GM21367 (cell line): ENCODE results near the gene ENTPD2.
"Not testable (repeated sequence)": the region's sequence is repeated elsewhere in the genome, so short reads cannot be mapped to it uniquely, and the experiment has no call there.

Source experiments
- ATAC-seq: cut with Tn5 transposase; IDR thresholded peaks from one replicate; pipeline ENCODE4 v1.9.1; 2021; ENCODE audit not compliant: unreplicated experiment

Gene ENTPD2

GRCh38 chr9:137004285-137004684 lies 49.6 kb downstream of the ENTPD2 start:
- ATAC-seq: not testable (repeated sequence)

GRCh38 chr9:137002646-137003041 lies 51.2 kb downstream of the ENTPD2 start:
- ATAC-seq: no peak

- ATAC-seq: no peak
Observed at GRCh38 chr9:137001857-137002645, 51.8 kb downstream of the ENTPD2 start.

GRCh38 chr9:137000177-137000930 lies 53.5 kb downstream of the ENTPD2 start:
- peak; percentile 57 for ATAC-seq
